ENCODE data around the gene TMEM253. TPM values are rescaled to one million over a fixed set of nuclear protein-coding genes. Genes with fewer than 3 reads are reported as not detected.

The TMEM253 gene
- total and polyA plus RNA-seq, 4 donors = 0.14 to 0.25 (median 0.19) TPM; not detected in 1

DNA sequence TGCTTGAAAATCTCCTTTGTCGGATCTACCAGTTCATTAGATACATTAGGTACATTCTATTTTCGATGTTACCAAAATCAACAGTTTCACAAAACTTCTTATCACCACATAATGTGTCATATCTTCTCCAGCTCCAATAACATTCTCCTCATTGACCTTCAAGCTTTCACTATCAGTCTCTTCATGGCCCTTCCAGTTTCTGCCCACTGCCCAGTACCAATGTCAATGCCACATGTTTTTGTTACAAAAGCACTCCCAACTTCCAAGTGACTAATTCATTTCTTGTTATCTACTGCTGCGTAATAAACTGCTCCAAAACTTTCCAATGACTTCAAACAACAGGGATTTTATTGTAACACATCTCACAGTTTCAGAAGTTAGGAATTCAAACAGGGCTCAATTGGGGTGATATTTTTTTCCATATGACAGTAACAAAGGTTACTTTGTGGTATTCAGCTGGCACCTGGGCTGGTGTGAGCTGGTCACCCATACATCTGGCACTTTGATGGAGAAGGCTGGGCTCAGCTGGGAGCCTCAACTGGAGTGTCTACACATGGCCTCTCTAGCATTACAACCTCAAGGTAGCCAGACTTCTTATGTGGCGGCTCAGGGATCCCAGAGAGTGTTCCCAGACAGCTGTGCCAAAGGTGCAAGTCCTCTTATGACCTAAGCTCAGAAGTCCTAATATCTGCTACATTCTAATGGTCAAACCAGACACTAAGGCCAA is 48.9 kb downstream of the TMEM253 start:
- Histone ChIP-seq H3K4me1 (ENCODE audit: control insufficient read depth in 4 of 4, insufficient read depth in 4 of 4, low read length in 3 of 4) (no peaks in the 10 kb centered on the region), H3K36me3 (ENCODE audit: control insufficient read depth in 4 of 4, insufficient read depth in 3 of 4, low read depth in 1 of 4, low read length in 3 of 4) (no peaks in the 10 kb centered on the region), H3K9me3 (ENCODE audit: control insufficient read depth in 4 of 4, low read length in 3 of 4) (peaks cover 0 to 5% (median under 1%) of the 10 kb centered on the region in 4 donors), H3K4me3 (ENCODE audit: low read depth in 1 of 3, low read length in 3 of 3) (no peak overlapping the region), H3K27ac (ENCODE audit: low read depth in 1 of 2, low read length in 2 of 2) (no peak overlapping the region), H3K9ac (ENCODE audit: low read depth in 1 of 2, low read length in 2 of 2) (no peak overlapping the region), H3K27me3 (ENCODE audit: control insufficient read depth in 4 of 4, insufficient read depth in 4 of 4, low read length in 3 of 4) (no peaks in the 10 kb centered on the region)
- no peak for DNase-seq (ENCODE audit: low spot score)
- 88% methylated on average over 4 of the region's 4 CpGs for WGBS
- TF ChIP-seq RXRA (IDR thresholded peaks at IDR 0.05) (no peak), SP1 (IDR thresholded peaks at IDR 0.05) (no peak), GABPA (IDR thresholded peaks at IDR 0.05 in 1 of 2, conservative IDR thresholded peaks at IDR 0.05 in 1 of 2) (no peak), HNF4A (conservative IDR thresholded peaks at IDR 0.05) (no peak)
- TF ChIP-seq, protein P1, sequence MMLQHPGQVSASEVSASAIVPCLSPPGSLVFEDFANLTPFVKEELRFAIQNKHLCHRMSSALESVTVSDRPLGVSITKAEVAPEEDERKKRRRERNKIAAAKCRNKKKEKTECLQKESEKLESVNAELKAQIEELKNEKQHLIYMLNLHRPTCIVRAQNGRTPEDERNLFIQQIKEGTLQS (IDR thresholded peaks at IDR 0.05) = no peak
- TF ChIP-seq, protein P2, sequence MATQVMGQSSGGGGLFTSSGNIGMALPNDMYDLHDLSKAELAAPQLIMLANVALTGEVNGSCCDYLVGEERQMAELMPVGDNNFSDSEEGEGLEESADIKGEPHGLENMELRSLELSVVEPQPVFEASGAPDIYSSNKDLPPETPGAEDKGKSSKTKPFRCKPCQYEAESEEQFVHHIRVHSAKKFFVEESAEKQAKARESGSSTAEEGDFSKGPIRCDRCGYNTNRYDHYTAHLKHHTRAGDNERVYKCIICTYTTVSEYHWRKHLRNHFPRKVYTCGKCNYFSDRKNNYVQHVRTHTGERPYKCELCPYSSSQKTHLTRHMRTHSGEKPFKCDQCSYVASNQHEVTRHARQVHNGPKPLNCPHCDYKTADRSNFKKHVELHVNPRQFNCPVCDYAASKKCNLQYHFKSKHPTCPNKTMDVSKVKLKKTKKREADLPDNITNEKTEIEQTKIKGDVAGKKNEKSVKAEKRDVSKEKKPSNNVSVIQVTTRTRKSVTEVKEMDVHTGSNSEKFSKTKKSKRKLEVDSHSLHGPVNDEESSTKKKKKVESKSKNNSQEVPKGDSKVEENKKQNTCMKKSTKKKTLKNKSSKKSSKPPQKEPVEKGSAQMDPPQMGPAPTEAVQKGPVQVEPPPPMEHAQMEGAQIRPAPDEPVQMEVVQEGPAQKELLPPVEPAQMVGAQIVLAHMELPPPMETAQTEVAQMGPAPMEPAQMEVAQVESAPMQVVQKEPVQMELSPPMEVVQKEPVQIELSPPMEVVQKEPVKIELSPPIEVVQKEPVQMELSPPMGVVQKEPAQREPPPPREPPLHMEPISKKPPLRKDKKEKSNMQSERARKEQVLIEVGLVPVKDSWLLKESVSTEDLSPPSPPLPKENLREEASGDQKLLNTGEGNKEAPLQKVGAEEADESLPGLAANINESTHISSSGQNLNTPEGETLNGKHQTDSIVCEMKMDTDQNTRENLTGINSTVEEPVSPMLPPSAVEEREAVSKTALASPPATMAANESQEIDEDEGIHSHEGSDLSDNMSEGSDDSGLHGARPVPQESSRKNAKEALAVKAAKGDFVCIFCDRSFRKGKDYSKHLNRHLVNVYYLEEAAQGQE (IDR thresholded peaks at IDR 0.05) = no peak

Small RNA genes lying within 50 kb of the gene (small RNA-seq; reads per million reads assigned to genes)
- gene RNU6-252P = not detected

Other genes starting within 250 kb of the TMEM253 start
- 10 to 100 TPM in 1 of 2 donors, not detected in 1; 12.2 TPM for gene RNASE3, start 209.7 kb upstream of the TMEM253 start, total RNA-seq
- gene RNASE3, start 209.7 kb upstream of the TMEM253 start, polyA plus RNA-seq = under 1 TPM in 1 of 2 donors, not detected in 1; 0.52 TPM
- 10 to 100 TPM in 1 of 2 donors, under 1 TPM in 1; 0.59 to 27.0 TPM for gene RNASE2, start 145.6 kb upstream of the TMEM253 start, total RNA-seq
- gene RNASE2, start 145.6 kb upstream of the TMEM253 start, polyA plus RNA-seq = 1 to 10 TPM; 2.9 to 5.7 TPM
- 10 to 100 TPM; 31.0 to 64.8 TPM for gene METTL17, start 111.1 kb upstream of the TMEM253 start, total RNA-seq
- 10 to 100 TPM; 35.9 to 58.6 TPM for gene METTL17, start 111.1 kb upstream of the TMEM253 start, polyA plus RNA-seq
- under 1 TPM in 1 of 2 donors, not detected in 1; 0.08 TPM for gene SLC39A2, start 101.8 kb upstream of the TMEM253 start, total RNA-seq
- under 1 TPM in 1 of 2 donors, not detected in 1; 0.05 TPM for gene SLC39A2, start 101.8 kb upstream of the TMEM253 start, polyA plus RNA-seq
- gene NDRG2, start 76.0 kb upstream of the TMEM253 start, total RNA-seq = 100 to 1,000 TPM; 107 to 191 TPM
- gene NDRG2, start 76.0 kb upstream of the TMEM253 start, polyA plus RNA-seq = 100 to 1,000 TPM in 1 of 2 donors, 10 to 100 TPM in 1; 72.9 to 156 TPM
- gene TPPP2, start 70.8 kb upstream of the TMEM253 start, total RNA-seq = 1 to 10 TPM; 1.6 to 5.9 TPM
- gene TPPP2, start 70.8 kb upstream of the TMEM253 start, polyA plus RNA-seq = 1 to 10 TPM; 1.5 to 1.6 TPM
- gene RNASE13, start 66.3 kb upstream of the TMEM253 start, total RNA-seq = under 1 TPM; 0.05 to 0.08 TPM
- gene RNASE13, start 66.3 kb upstream of the TMEM253 start, polyA plus RNA-seq = not detected
- gene RNASE7, start 58.7 kb upstream of the TMEM253 start, total RNA-seq = under 1 TPM in 1 of 2 donors, not detected in 1; 0.33 TPM
- under 1 TPM; 0.11 to 0.12 TPM for gene RNASE7, start 58.7 kb upstream of the TMEM253 start, polyA plus RNA-seq
- gene RNASE8, start 43.2 kb upstream of the TMEM253 start, total RNA-seq = not detected
- gene RNASE8, start 43.2 kb upstream of the TMEM253 start, polyA plus RNA-seq = not detected
- 10 to 100 TPM; 19.8 to 42.5 TPM for gene ARHGEF40, start 30.8 kb upstream of the TMEM253 start, total RNA-seq
- gene ARHGEF40, start 30.8 kb upstream of the TMEM253 start, polyA plus RNA-seq = 10 to 100 TPM in 1 of 2 donors, 1 to 10 TPM in 1; 9.3 to 14.0 TPM
- gene ZNF219, start 2.4 kb upstream of the TMEM253 start, total RNA-seq = 1 to 10 TPM; 4.7 to 6.2 TPM
- gene ZNF219, start 2.4 kb upstream of the TMEM253 start, polyA plus RNA-seq = 10 to 100 TPM in 1 of 2 donors, 1 to 10 TPM in 1; 1.3 to 10.5 TPM
- not detected for gene OR5AU1, start 55.0 kb downstream of the TMEM253 start, total RNA-seq
- gene OR5AU1, start 55.0 kb downstream of the TMEM253 start, polyA plus RNA-seq = not detected
- gene HNRNPC, start 168.4 kb downstream of the TMEM253 start, total RNA-seq = 100 to 1,000 TPM; 286 to 384 TPM
- gene HNRNPC, start 168.4 kb downstream of the TMEM253 start, polyA plus RNA-seq = 100 to 1,000 TPM; 119 to 254 TPM
- 1 to 10 TPM in 1 of 2 donors, under 1 TPM in 1; 0.42 to 1.3 TPM for gene RPGRIP1, start 179.0 kb downstream of the TMEM253 start, total RNA-seq
- under 1 TPM; 0.27 to 0.38 TPM for gene RPGRIP1, start 179.0 kb downstream of the TMEM253 start, polyA plus RNA-seq

Measured in liver (tissue), 10 donors.